GM12878 (cell line): ENCODE results near the gene DNAI2. TPM values are rescaled to one million over a fixed set of nuclear protein-coding genes. Genes with fewer than 3 reads are reported as not detected.

Experiments used
- ATAC-seq: fragments of 200-7000 bp; cut with Tn5 transposase; 3 replicates; pipeline ENCODE4 v1.9.1; 2020; ENCODE audit warnings: mild to moderate bottlenecking, moderate library complexity
- BruUV-seq: library from RNA; stranded (reverse); fragments of 400-500 nt; replicated peaks from 2 replicates; lab custom pipeline; 2021; lab: Mats Ljungman, UMichigan
- CTCF ChIA-PET: fragments of 300-600 bp; sonication (Branson Sonifier 250); formaldehyde crosslinking; extraction: SDS; loops from one replicate; lab custom pipeline; 2021; ENCODE audit warnings: inconsistent platforms; lab: Yijun Ruan, JAX
- POLR2A ChIA-PET: fragments of 350-600 bp; formaldehyde crosslinking; extraction: SDS; loops from one replicate; lab custom pipeline; 2021; ENCODE audit warnings: inconsistent platforms; lab: Charles Lee
- RAD21 ChIA-PET: fragments of 300-600 bp; sonication (Branson Sonifier 250); formaldehyde crosslinking; loops from one replicate; lab custom pipeline; 2023; ENCODE audit warnings: antibody characterized with exemption; ENCODE audit not compliant: unreplicated experiment; lab: Charles Lee
- SMC1A ChIA-PET: fragments of 300-600 bp; sonication (Branson Sonifier 250); formaldehyde crosslinking; loops from one replicate; lab custom pipeline; 2023; ENCODE audit not compliant: unreplicated experiment, uncharacterized antibody; lab: Charles Lee
- DNase-seq: peaks from one replicate; pipeline ENCODE4 v3.0.0-alpha.2; 2011; ENCODE audit warnings: low read depth, low spot score
- FAIRE-seq: peaks from 3 replicates; lab custom pipeline; 2011; peaks lifted over from hg19 to GRCh38; lab: Jason Lieb, UNC
- H2AFZ ChIP-seq: 2 replicates; pipeline ENCODE4 v1.6.0; 2011; ENCODE audit warnings: low read depth, low read length, control low read depth; ENCODE audit not compliant: control insufficient read depth
- H3K27ac ChIP-seq: 2 replicates; pipeline ENCODE4 v1.5.1; 2011; ENCODE audit warnings: control low read depth; ENCODE audit not compliant: control insufficient read depth, insufficient read depth
- H3K27me3 ChIP-seq, 2 experiments: replicated peaks in 1 of 2; 2 replicates each; pipeline versions ENCODE4 v1.6.0 to v1.6.1; 2011; ENCODE audit warnings: low read length in 1 of 2; ENCODE audit not compliant: control insufficient read depth in 2 of 2, insufficient read depth in 2 of 2
- H3K36me3 ChIP-seq, 2 experiments: 2 replicates each; pipeline ENCODE4 v1.5.1; 2011; ENCODE audit warnings: low read length in 1 of 2; ENCODE audit not compliant: control insufficient read depth in 2 of 2, insufficient read depth in 2 of 2
- H3K4me1 ChIP-seq: 2 replicates; pipeline ENCODE4 v1.6.1; 2011; ENCODE audit warnings: mild to moderate bottlenecking, low read length, moderate library complexity, mixed read lengths; ENCODE audit not compliant: control insufficient read depth, insufficient read depth
- H3K4me2 ChIP-seq: 2 replicates; pipeline ENCODE4 v1.6.0; 2011; ENCODE audit warnings: control low read depth; ENCODE audit not compliant: control insufficient read depth, insufficient read depth
- H3K4me3 ChIP-seq: fragments of 200-600 bp; sonication (generic); 2 replicates; pipeline ENCODE4 v1.5.1; 2016
- H3K79me2 ChIP-seq: 2 replicates; pipeline ENCODE4 v1.6.0; 2011; ENCODE audit warnings: low read length; ENCODE audit not compliant: control insufficient read depth, insufficient read depth
- H3K9ac ChIP-seq: 2 replicates; pipeline ENCODE4 v1.8.0; 2011; ENCODE audit warnings: low read length, control low read depth, mixed read lengths; ENCODE audit not compliant: control insufficient read depth, insufficient read depth
- H3K9me3 ChIP-seq: replicated peaks from 3 replicates; pipeline ENCODE4 v1.5.1; 2011; ENCODE audit warnings: mild to moderate bottlenecking, low read length; ENCODE audit not compliant: control insufficient read depth, insufficient read depth
- H4K20me1 ChIP-seq: 2 replicates; pipeline ENCODE4 v1.6.0; 2011; ENCODE audit not compliant: control insufficient read depth, insufficient read depth
- ESRRA ChIP-seq: IDR thresholded peaks from 2 replicates; pipeline ENCODE4 v1.6.1; 2012; ENCODE audit warnings: mild to moderate bottlenecking, low read length, improper control_type of control experiment
- HDAC6 ChIP-seq: fragments of 200-600 bp; sonication (generic); IDR thresholded peaks from one replicate; pipeline ENCODE4 v1.8.0; 2017; ENCODE audit warnings: antibody characterized with exemption; ENCODE audit not compliant: unreplicated experiment
- IKZF1 ChIP-seq: fragments of 450-650 bp; conservative IDR thresholded peaks from 2 replicates; pipeline ENCODE4 v1.6.1; 2017; ENCODE audit warnings: antibody characterized with exemption, mild to moderate bottlenecking
- MEF2A ChIP-seq: IDR thresholded peaks from 2 replicates; pipeline ENCODE4 v1.6.1; 2011; ENCODE audit warnings: low read depth, mild to moderate bottlenecking, low read length, moderate library complexity; ENCODE audit not compliant: insufficient read depth
- SMARCA5 ChIP-seq: fragments of 450-650 bp; IDR thresholded peaks from 2 replicates; pipeline ENCODE4 v1.6.1; 2017; ENCODE audit warnings: mild to moderate bottlenecking
- TCF12 ChIP-seq: IDR thresholded peaks from 2 replicates; pipeline ENCODE4 v1.6.1; 2011; ENCODE audit warnings: low read depth, mild to moderate bottlenecking, low read length
- WGBS: methylation state at CpG from one replicate; pipeline ENCODE4 v1.1.6; 2016; ENCODE audit warnings: low lambda C conversion rate; ENCODE audit not compliant: insufficient replicate concordance, insufficient coverage; ENCODE audit errors: missing lambda C conversion rate; 5-methylcytosine and 5-hydroxymethylcytosine counted together
- in situ Hi-C: fragments of 300-500 bp; cut with MboI; formaldehyde crosslinking; loops from 9 replicates; pipeline ENCODE4 v1.14.3; 2018; ENCODE audit warnings: mixed read lengths
- intact Hi-C: fragments of 100-400 bp; cut with micrococcal nuclease; formaldehyde crosslinking; loops from one replicate; pipeline ENCODE4 v1.14.2; 2022; ENCODE audit not compliant: unreplicated experiment
- polyA plus RNA-seq, 11 experiments: library from polyadenylated mRNA; depleted of rRNA in 4 of 11; unstranded in 6 of 11; stranded (reverse) in 5 of 11; fragments of >200 nt; fragmentation: Nextera tagmentation in 4 of 11; fragmentation: Illumina TruSeq in 1 of 11; extraction: Ambion mirVana in 4 of 11; extraction: Trizol in 1 of 11; gene quantifications; 1 replicate in 1 of 11; 2 replicates in 10 of 11; pipeline versions ENCODE4 v1.2.1 to v1.2.3, GENCODE V29; 2011 to 2016; ENCODE audit warnings: inconsistent platforms in 2 of 11, missing spikeins in 2 of 11, low read depth in 1 of 11
- total RNA-seq, 4 experiments: library from RNA; depleted of rRNA in 3 of 4; stranded (reverse); fragments of >200 nt in 3 of 4; fragmentation: Illumina TruSeq in 1 of 4; extraction: Trizol in 1 of 4; gene quantifications; 2 replicates each; pipeline versions ENCODE4 v1.2.1 to v1.2.3, GENCODE V29; 2013 to 2021
- TF ChIP-seq, protein P1 (sequence below): IDR thresholded peaks from 2 replicates; pipeline ENCODE4 v1.6.1; 2011; ENCODE audit warnings: mild to moderate bottlenecking, low read depth, low read length, moderate library complexity; ENCODE audit not compliant: insufficient replicate concordance
- TF ChIP-seq, protein P2 (sequence below): fragments of 450-650 bp; conservative IDR thresholded peaks from 2 replicates; pipeline ENCODE4 v1.6.1; 2017; ENCODE audit warnings: mild to moderate bottlenecking, moderate library complexity
- TF ChIP-seq, protein P3 (sequence below): fragments of 450-650 bp; IDR thresholded peaks from 2 replicates; pipeline ENCODE4 v1.6.1; 2018; ENCODE audit warnings: borderline replicate concordance, mild to moderate bottlenecking; ENCODE audit not compliant: partially characterized antibody

DNAI2 gene
- total and polyA plus RNA-seq, 10 of the 15 experiments (the other 5 are each of a cell fraction or from before 2014, with no cell fraction given), result 0.04 to 1.8 (median 0.13) TPM

DNA sequence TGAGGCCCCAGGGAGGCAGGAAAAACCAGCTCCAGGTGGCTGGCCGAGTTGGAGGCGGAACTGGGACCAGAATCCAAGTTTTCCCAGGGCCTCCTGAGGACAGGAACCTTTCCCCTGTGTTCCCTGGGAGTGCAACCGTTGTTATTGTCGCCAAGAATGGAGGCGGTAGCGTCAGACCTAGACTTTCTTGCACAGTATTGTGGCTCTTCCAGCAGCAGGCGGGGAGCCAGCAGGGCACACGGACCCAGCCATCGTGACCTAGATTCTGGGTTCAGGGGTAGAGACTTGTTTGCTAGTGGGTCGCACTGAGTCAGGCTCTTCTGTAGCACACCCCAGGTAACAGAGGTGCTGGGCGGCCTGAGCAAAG is 51.3 kb downstream of the DNAI2 start (continued):
- TF ChIP-seq MEF2A, result no peak
- TF ChIP-seq, protein P1, sequence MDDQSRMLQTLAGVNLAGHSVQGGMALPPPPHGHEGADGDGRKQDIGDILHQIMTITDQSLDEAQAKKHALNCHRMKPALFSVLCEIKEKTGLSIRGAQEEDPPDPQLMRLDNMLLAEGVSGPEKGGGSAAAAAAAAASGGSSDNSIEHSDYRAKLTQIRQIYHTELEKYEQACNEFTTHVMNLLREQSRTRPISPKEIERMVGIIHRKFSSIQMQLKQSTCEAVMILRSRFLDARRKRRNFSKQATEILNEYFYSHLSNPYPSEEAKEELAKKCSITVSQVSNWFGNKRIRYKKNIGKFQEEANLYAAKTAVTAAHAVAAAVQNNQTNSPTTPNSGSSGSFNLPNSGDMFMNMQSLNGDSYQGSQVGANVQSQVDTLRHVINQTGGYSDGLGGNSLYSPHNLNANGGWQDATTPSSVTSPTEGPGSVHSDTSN, result no peak

DNA sequence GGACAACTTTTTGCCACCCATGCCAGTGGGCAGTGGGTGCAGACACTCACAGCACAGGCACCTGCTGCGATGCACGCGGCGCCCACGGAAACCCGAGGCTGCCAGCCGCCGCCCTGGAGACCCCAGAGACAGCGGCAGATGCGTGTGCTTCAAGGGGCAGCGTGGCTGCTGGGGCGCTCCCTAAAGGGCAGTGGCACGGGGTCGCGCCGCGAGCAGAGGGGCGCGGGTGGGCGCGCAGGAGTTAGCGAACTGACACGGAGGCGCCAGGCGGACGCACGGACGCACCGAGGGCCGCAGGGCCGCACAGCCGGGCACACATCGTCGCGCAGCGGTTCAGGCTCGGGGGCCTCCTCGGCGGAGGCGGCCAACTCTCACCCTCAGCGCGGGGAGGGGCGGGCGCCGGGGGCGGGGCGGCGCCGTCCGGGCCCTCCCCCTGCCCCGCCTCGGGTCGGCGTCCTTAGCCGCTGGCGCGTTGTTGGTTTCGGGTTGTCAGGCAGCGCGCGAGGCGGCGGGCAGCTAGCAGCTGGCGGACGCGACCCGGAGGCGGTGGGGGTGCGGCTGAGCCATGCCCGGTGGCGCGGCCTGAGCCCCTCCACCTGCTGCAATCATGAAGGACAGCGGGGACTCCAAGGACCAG is 51.8 kb downstream of the DNAI2 start, which contains the start of gene KIF19:
Gene KIF19 (plus strand): TSS at position 484 of the 637 bp plus-strand sequence. CDS start 124 bp downstream, at position 608.
- Histone ChIP-seq H3K4me2 (peak within 1 kb of the TSS; percentile 65), H3K4me1 (no peaks in the 10 kb centered on the region), H3K9ac (no peak within 1 kb of the TSS), H3K79me2 (no peaks in the 10 kb centered on the region), H3K36me3 (no peaks in the 10 kb centered on the region), H3K9me3 (no peaks in the 10 kb centered on the region), H2AFZ (peak within 1 kb of the TSS; percentile 25; the same call in 1 of the 2 replicates), H3K27ac (no peak within 1 kb of the TSS), H3K4me3 (no peak within 1 kb of the TSS), H3K27me3 (peaks cover 4 to 8% of the 10 kb centered on the region in 2 experiments; a peak in 3 of 4 replicates), H4K20me1 (no peaks in the 10 kb centered on the region)
- POLR2A ChIA-PET, result no interaction called here
- SMC1A ChIA-PET, result no interaction called here
- in situ Hi-C loops, result no loop called here
- intact Hi-C loops, result no loop called here
- CTCF ChIA-PET, result no interaction called here
- TF ChIP-seq SMARCA5 (0 out of 2 replicates have a peak, but pooled peaks have one; percentile 48), IKZF1 (0 out of 2 replicates have a peak, but pooled peaks have one; percentile 11), ESRRA (no peak), TCF12 (0 out of 2 replicates have a peak, but pooled peaks have one; percentile 63), HDAC6 (peak; percentile 51)
- TF ChIP-seq, protein P2, sequence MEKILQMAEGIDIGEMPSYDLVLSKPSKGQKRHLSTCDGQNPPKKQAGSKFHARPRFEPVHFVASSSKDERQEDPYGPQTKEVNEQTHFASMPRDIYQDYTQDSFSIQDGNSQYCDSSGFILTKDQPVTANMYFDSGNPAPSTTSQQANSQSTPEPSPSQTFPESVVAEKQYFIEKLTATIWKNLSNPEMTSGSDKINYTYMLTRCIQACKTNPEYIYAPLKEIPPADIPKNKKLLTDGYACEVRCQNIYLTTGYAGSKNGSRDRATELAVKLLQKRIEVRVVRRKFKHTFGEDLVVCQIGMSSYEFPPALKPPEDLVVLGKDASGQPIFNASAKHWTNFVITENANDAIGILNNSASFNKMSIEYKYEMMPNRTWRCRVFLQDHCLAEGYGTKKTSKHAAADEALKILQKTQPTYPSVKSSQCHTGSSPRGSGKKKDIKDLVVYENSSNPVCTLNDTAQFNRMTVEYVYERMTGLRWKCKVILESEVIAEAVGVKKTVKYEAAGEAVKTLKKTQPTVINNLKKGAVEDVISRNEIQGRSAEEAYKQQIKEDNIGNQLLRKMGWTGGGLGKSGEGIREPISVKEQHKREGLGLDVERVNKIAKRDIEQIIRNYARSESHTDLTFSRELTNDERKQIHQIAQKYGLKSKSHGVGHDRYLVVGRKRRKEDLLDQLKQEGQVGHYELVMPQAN, result no peak
- TF ChIP-seq, protein P3, sequence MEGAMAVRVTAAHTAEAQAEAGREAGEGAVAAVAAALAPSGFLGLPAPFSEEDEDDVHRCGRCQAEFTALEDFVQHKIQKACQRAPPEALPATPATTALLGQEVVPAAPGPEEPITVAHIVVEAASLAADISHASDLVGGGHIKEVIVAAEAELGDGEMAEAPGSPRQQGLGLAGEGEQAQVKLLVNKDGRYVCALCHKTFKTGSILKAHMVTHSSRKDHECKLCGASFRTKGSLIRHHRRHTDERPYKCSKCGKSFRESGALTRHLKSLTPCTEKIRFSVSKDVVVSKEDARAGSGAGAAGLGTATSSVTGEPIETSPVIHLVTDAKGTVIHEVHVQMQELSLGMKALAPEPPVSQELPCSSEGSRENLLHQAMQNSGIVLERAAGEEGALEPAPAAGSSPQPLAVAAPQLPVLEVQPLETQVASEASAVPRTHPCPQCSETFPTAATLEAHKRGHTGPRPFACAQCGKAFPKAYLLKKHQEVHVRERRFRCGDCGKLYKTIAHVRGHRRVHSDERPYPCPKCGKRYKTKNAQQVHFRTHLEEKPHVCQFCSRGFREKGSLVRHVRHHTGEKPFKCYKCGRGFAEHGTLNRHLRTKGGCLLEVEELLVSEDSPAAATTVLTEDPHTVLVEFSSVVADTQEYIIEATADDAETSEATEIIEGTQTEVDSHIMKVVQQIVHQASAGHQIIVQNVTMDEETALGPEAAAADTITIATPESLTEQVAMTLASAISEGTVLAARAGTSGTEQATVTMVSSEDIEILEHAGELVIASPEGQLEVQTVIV, result no peak
- BruUV-seq, result no TSS peak
- RAD21 ChIA-PET, result no interaction called here
- ATAC-seq (peak; percentile 64), DNase-seq (no peak), FAIRE-seq (no peak)
- WGBS, result 11% methylated on average over 57 of the region's 73 CpGs
